HCT116 (cell line): ENCODE measurements around the gene GBF1. TPM values are rescaled to one million over a fixed set of nuclear protein-coding genes. Genes with fewer than 3 reads are reported as not detected.

Source experiments
- ATAC-seq: fragments of 200-7000 bp; cut with Tn5 transposase; 2 replicates; pipeline ENCODE4 v1.9.1; 2020; ENCODE audit warnings: mild to moderate bottlenecking, moderate library complexity
- BruUV-seq: library from RNA; stranded (reverse); fragments of 400-500 nt; replicated peaks from 2 replicates; lab custom pipeline; 2021; lab: Mats Ljungman, UMichigan
- CTCF ChIA-PET: fragments of 300-600 bp; sonication (Branson Sonifier 250); formaldehyde crosslinking; loops from one replicate; lab custom pipeline; 2021; ENCODE audit warnings: antibody characterized with exemption; lab: Charles Lee
- POLR2A ChIA-PET: fragments of 300-600, 350-600 bp; sonication (Branson Sonifier 250); formaldehyde crosslinking; loops from one replicate; lab custom pipeline; 2021; ENCODE audit warnings: antibody characterized with exemption; lab: Charles Lee
- RAD21 ChIA-PET, 2 experiments: fragments of 300-600 bp; sonication (Branson Sonifier 250); formaldehyde crosslinking; loops; one replicate each; lab custom pipeline; 2023; ENCODE audit warnings: low total read pairs in 2 of 2; ENCODE audit not compliant: uncharacterized antibody in 2 of 2, unreplicated experiment in 2 of 2, low non-redundant PET in 1 of 2; lab: Charles Lee
- DNase-seq: peaks from one replicate; pipeline ENCODE4 v3.0.0-alpha.2; 2010; ENCODE audit warnings: low read depth, low spot score
- H2AFZ ChIP-seq: fragments of 200-600 bp; shearing (Covaris generic), sonication (generic); 2 replicates; pipeline ENCODE4 v1.6.1; 2017; ENCODE audit warnings: low read depth, mixed run types, mixed read lengths, antibody characterized with exemption, low read length; ENCODE audit not compliant: poor library complexity, severe bottlenecking
- H3K27ac ChIP-seq: 2 replicates; pipeline ENCODE4 v1.5.1; 2012; ENCODE audit warnings: low read depth, low read length
- H3K27me3 ChIP-seq: fragments of 200-600 bp; sonication (generic); 2 replicates; pipeline ENCODE4 v1.6.1; 2016; ENCODE audit warnings: mixed run types, low read length, mixed read lengths; ENCODE audit not compliant: insufficient read depth
- H3K36me3 ChIP-seq, 2 experiments: fragments of 200-500 bp in 1 of 2; fragments of 200-600 bp in 1 of 2; sonication (Bioruptor generic) in 1 of 2; sonication (generic) in 1 of 2; 2 replicates each; pipeline versions ENCODE4 v1.5.1 to v1.6.1; 2014 to 2016; ENCODE audit warnings: low read length in 2 of 2, inconsistent platforms in 1 of 2, mixed read lengths in 1 of 2, mixed run types in 1 of 2; ENCODE audit not compliant: insufficient read depth in 2 of 2, control insufficient read depth in 1 of 2
- H3K4me1 ChIP-seq, 2 experiments: fragments of 200-600 bp in 1 of 2; sonication (generic) in 1 of 2; 2 replicates each; pipeline versions ENCODE4 v1.5.1 to v1.6.1; 2012 to 2017; ENCODE audit warnings: low read length in 2 of 2, inconsistent platforms in 1 of 2, mild to moderate bottlenecking in 1 of 2, mixed read lengths in 1 of 2, mixed run types in 1 of 2, moderate library complexity in 1 of 2; ENCODE audit not compliant: insufficient read depth in 2 of 2, control insufficient read depth in 1 of 2
- H3K4me2 ChIP-seq: fragments of 200-600 bp; sonication (generic); 2 replicates; pipeline ENCODE4 v1.6.1; 2017; ENCODE audit warnings: mixed run types, low read length, mixed read lengths
- H3K4me3 ChIP-seq, 2 experiments: fragments of 200-600 bp in 1 of 2; sonication (generic) in 1 of 2; replicated peaks in 1 of 2; 2 replicates each; pipeline ENCODE4 v1.5.1; 2011 to 2016; ENCODE audit warnings: low read length in 2 of 2, control low read depth in 1 of 2, low read depth in 1 of 2, mild to moderate bottlenecking in 1 of 2, mixed read lengths in 1 of 2, mixed run types in 1 of 2
- H3K79me2 ChIP-seq: fragments of 200-600 bp; sonication (generic); 2 replicates; pipeline ENCODE4 v1.6.1; 2017; ENCODE audit warnings: mild to moderate bottlenecking, mixed run types, low read length, moderate library complexity, mixed read lengths; ENCODE audit not compliant: insufficient read depth
- H3K9ac ChIP-seq: fragments of 200-600 bp; sonication (generic); 2 replicates; pipeline ENCODE4 v1.6.1; 2016; ENCODE audit warnings: low read length, mixed read lengths
- H3K9me2 ChIP-seq: fragments of 200-600 bp; sonication (generic), shearing (Covaris generic); 2 replicates; pipeline ENCODE4 v1.6.1; 2017; ENCODE audit warnings: mixed run types, mild to moderate bottlenecking, moderate library complexity; ENCODE audit not compliant: insufficient read depth
- H3K9me3 ChIP-seq, 2 experiments: fragments of 200-500 bp in 1 of 2; fragments of 200-600 bp in 1 of 2; sonication (Bioruptor generic) in 1 of 2; sonication (generic) in 1 of 2; 2 replicates each; pipeline ENCODE4 v1.6.1; 2014 to 2017; ENCODE audit warnings: low read length in 2 of 2, mixed read lengths in 2 of 2, inconsistent platforms in 1 of 2, low read depth in 1 of 2, mild to moderate bottlenecking in 1 of 2, mixed run types in 1 of 2, moderate library complexity in 1 of 2; ENCODE audit not compliant: control insufficient read depth in 1 of 2, insufficient read depth in 1 of 2
- H4K20me1 ChIP-seq: fragments of 200-600 bp; sonication (generic), shearing (Covaris generic); 2 replicates; pipeline ENCODE4 v1.6.1; 2017; ENCODE audit warnings: mixed run types, mild to moderate bottlenecking, moderate library complexity; ENCODE audit not compliant: insufficient read depth
- CBX3 ChIP-seq: IDR thresholded peaks from 2 replicates; pipeline ENCODE4 v1.6.1; 2012; ENCODE audit warnings: low read depth
- MAX ChIP-seq: IDR thresholded peaks from 2 replicates; pipeline ENCODE4 v1.6.1; 2012
- POLR2AphosphoS5 ChIP-seq: IDR thresholded peaks from 2 replicates; pipeline ENCODE4 v1.6.1; 2011; ENCODE audit warnings: mild to moderate bottlenecking, low read depth, low read length, moderate library complexity
- RAD21 ChIP-seq: IDR thresholded peaks from 2 replicates; pipeline ENCODE4 v1.6.1; 2012; ENCODE audit warnings: low read depth, mild to moderate bottlenecking
- REST ChIP-seq: IDR thresholded peaks from 2 replicates; pipeline ENCODE4 v1.6.1; 2012; ENCODE audit warnings: low read depth
- SIN3A ChIP-seq: IDR thresholded peaks from 2 replicates; pipeline ENCODE4 v1.6.1; 2012; ENCODE audit warnings: low read depth
- TCF7L2 ChIP-seq: IDR thresholded peaks from 2 replicates; pipeline ENCODE4 v1.7.0; 2011; ENCODE audit warnings: borderline replicate concordance, inconsistent platforms; ENCODE audit not compliant: insufficient read depth, insufficient read length; ENCODE audit errors: extremely low read depth
- ZNF274 ChIP-seq: fragments of 200-500 bp; sonication (Bioruptor generic); IDR thresholded peaks from 2 replicates; pipeline ENCODE4 v1.6.1; 2014; ENCODE audit warnings: mild to moderate bottlenecking, low read depth, low read length, inconsistent platforms
- intact Hi-C: fragments of 100-400 bp; cut with micrococcal nuclease; formaldehyde crosslinking; loops from 2 replicates; pipeline ENCODE4 v1.10.0; 2022
- total RNA-seq: library from RNA; stranded (reverse); gene quantifications from one replicate; pipeline ENCODE4 v1.2.1, GENCODE V29; 2021; ENCODE audit not compliant: unreplicated experiment

GBF1 gene
- total RNA-seq, 1 experiment from 2014 or later, result 58.9 TPM

- H2AFZ ChIP-seq, result no peak overlapping the region
- POLR2A ChIA-PET, result interaction anchor here (0.7 kb wide), 1 partner anchor 15 kb away, joined by 4 read pairs; no protein-coding TSS in a partner anchor
- peaks cover 46% of the 10 kb centered on the region for H3K79me2 ChIP-seq
- TF ChIP-seq TCF7L2 (no peak), POLR2AphosphoS5 (no peak), REST (no peak), CBX3 (no peak), SIN3A (no peak), MAX (no peak), RAD21 (no peak), ZNF274 (no peak)
- H3K4me1 ChIP-seq, result peaks cover 15 to 39% of the 10 kb centered on the region in 2 experiments
- no peaks in the 10 kb centered on the region for H3K9me2 ChIP-seq
- no peak overlapping the region for H3K4me3 ChIP-seq
- no peaks in the 10 kb centered on the region for H3K36me3 ChIP-seq
- CTCF ChIA-PET, result interaction anchor here (1.1 to 6.3 kb wide), 3 partner anchors 21 to 82 kb away, joined by 3 to 23 read pairs (median 3); no protein-coding TSS in a partner anchor
- H3K9ac ChIP-seq, result no peak overlapping the region
- no peaks in the 10 kb centered on the region for H3K9me3 ChIP-seq
- BruUV-seq, result no TSS peak
- no peak overlapping the region for H3K4me2 ChIP-seq
- no peak for ATAC-seq
- intact Hi-C loops, result no loop called here
- DNase-seq, result no peak
- no peaks in the 10 kb centered on the region for H3K27me3 ChIP-seq
- RAD21 ChIA-PET, result no interaction called here
- peaks cover 7% of the 10 kb centered on the region; the same call in 1 of the 2 replicates for H4K20me1 ChIP-seq
- no peak overlapping the region for H3K27ac ChIP-seq
Measured at GRCh38 chr10:102313221-102313896, 68.0 kb downstream of the GBF1 start.
